ENCODE data around the gene SEMA5A. TPM values are rescaled to one million over a fixed set of nuclear protein-coding genes. Genes with fewer than 3 reads are reported as not detected.

Gene SEMA5A
- total RNA-seq, 2 donors from 2014 or later, result not detected

DNA sequence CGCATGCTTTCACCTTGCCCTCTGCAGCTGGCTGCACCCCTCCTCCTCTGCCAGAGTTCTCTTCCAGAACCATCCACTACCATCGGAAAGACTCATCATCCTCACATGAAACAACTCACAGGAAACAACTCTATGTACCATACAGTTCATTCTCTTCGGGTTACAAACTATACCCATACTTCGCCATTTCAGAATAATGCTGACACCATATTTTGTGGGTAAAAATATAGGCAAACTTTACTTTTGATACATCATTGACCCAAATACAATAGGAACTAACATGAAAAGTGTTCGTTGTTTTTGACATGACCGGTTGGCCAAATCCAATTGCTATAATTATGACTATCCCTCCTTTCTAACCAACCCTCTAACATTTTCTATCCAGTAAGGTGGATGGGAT lies 421.0 kb downstream of the SEMA5A start:
- H3K4me3 Mint-ChIP-seq, result no peak overlapping the region
- ATAC-seq (replicated peaks), result no peak
- no peaks in the 10 kb centered on the region for H3K36me3 Mint-ChIP-seq (ENCODE audit: low read depth)
- H3K9me3 Mint-ChIP-seq, result peaks cover 13% of the 10 kb centered on the region
- no peaks in the 10 kb centered on the region for H3K27me3 Mint-ChIP-seq
- H3K27ac Mint-ChIP-seq, result no peak overlapping the region
- H3K4me1 Mint-ChIP-seq, result no peaks in the 10 kb centered on the region

GRCh38 chr5:9124071-9124470 lies 421.8 kb downstream of the SEMA5A start:
- no peak overlapping the region for H3K27ac Mint-ChIP-seq
- no peak overlapping the region for H3K4me3 Mint-ChIP-seq
- no peaks in the 10 kb centered on the region for H3K36me3 Mint-ChIP-seq (ENCODE audit: low read depth)
- H3K27me3 Mint-ChIP-seq, result no peaks in the 10 kb centered on the region
- peaks cover 13% of the 10 kb centered on the region for H3K9me3 Mint-ChIP-seq
- ATAC-seq (replicated peaks), result no peak
- H3K4me1 Mint-ChIP-seq, result no peaks in the 10 kb centered on the region

GRCh38 chr5:9122528-9122927 lies 423.3 kb downstream of the SEMA5A start:
- H3K27ac Mint-ChIP-seq, result no peak overlapping the region
- H3K27me3 Mint-ChIP-seq, result no peaks in the 10 kb centered on the region
- H3K9me3 Mint-ChIP-seq, result peaks cover 10% of the 10 kb centered on the region
- no peak overlapping the region for H3K4me3 Mint-ChIP-seq
- no peak for ATAC-seq (replicated peaks)
- no peaks in the 10 kb centered on the region for H3K4me1 Mint-ChIP-seq
- no peaks in the 10 kb centered on the region for H3K36me3 Mint-ChIP-seq (ENCODE audit: low read depth)

DNA sequence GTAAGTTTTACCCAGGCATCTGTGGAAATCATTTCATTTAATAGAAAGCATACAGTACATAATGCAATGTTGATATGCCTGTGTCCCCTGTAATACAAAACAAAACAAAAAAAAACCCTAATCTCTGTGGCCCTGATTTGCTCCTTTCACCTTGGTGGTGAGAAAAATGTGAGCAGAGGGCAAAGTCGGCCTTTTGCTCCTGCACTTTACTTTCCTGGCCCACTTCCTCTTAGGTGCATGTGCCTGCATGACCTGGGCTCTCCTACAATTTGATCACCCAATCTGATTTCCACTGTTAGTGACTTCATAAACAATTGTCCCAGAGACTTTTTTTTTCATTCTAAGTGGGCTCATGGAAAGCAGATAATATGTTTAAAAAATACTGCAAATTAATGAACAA lies 424.3 kb downstream of the SEMA5A start:
- H3K4me1 Mint-ChIP-seq, result no peaks in the 10 kb centered on the region
- H3K9me3 Mint-ChIP-seq, result peaks cover 10% of the 10 kb centered on the region

GRCh38 chr5:9118852-9119251 lies 427.0 kb downstream of the SEMA5A start:
- Mint-ChIP-seq H3K27me3 (no peaks in the 10 kb centered on the region), H3K9me3 (peaks cover 11% of the 10 kb centered on the region), H3K27ac (no peak overlapping the region), H3K4me1 (no peaks in the 10 kb centered on the region), H3K4me3 (no peak overlapping the region), H3K36me3 (ENCODE audit: low read depth) (no peaks in the 10 kb centered on the region)
- no peak for ATAC-seq (replicated peaks)

More for the DNA sequence above, 424.3 kb downstream of the SEMA5A start:
- no peak overlapping the region for H3K4me3 Mint-ChIP-seq
- no peaks in the 10 kb centered on the region for H3K27me3 Mint-ChIP-seq
- H3K36me3 Mint-ChIP-seq (ENCODE audit: low read depth), result no peaks in the 10 kb centered on the region
- H3K27ac Mint-ChIP-seq, result no peak overlapping the region
- ATAC-seq (replicated peaks), result no peak

DNA sequence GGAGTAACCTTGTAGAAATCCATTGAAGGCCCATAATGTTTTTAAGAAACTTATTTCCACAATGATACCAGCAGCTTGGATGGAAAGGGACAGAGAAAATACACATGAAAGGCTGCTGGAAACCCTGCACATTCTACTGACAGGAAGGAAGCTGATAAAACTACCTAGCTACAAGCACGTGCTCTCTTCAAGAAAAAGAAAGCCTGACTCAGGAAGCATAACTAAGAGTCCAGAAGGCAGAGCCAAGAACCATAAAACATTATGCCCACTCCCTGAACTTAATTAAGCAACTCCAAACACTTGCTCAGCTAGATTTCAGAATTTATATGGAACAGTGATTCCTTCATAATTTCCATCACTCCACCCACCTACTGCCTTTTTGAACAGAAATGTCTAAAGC lies 430.8 kb downstream of the SEMA5A start:
- Mint-ChIP-seq H3K4me3 (no peak overlapping the region), H3K9me3 (peaks cover 9% of the 10 kb centered on the region), H3K27me3 (no peaks in the 10 kb centered on the region), H3K36me3 (ENCODE audit: low read depth) (no peaks in the 10 kb centered on the region), H3K4me1 (no peaks in the 10 kb centered on the region), H3K27ac (no peak overlapping the region)
- ATAC-seq (replicated peaks), result no peak

DNA sequence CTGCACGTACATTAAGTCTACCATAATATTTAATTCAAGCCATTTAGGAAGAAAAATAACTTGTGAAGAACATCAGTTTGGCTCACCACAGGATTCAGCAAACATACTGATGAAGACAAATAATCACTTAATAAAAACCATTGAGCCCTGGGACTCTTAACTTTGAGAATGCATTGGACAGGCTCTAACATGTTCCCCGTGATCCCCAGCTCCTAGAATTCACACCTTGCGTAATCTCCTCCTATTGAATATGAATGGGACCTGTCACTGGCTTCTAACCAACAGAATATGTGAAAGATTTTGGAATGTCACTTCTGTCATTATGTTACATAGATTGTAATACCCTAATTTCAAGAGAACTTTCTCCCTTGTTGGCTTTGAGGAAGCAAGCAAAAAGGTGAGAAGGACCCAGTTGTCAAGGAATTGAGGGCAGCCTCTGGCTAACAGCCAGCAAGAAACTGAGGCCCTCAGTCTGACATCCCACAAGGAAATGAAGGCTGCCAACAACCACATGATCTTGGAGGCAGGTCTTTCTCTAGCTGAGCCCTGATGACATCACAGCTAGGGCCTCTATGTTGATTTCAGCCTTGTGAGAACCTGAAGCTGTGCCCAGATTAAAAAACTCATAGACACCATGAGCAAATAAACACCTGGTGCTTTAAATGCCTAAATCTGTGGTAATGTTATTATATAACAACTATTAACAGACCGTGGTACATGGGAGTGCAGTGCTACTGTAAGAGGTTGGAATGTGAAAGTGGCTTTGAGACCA lies 433.2 kb downstream of the SEMA5A start:
- peaks cover 12% of the 10 kb centered on the region for H3K9me3 Mint-ChIP-seq
- no peaks in the 10 kb centered on the region for H3K4me1 Mint-ChIP-seq
- no peak overlapping the region for H3K27ac Mint-ChIP-seq
- H3K27me3 Mint-ChIP-seq, result no peaks in the 10 kb centered on the region
- no peak for ATAC-seq (replicated peaks)
- no peak overlapping the region for H3K4me3 Mint-ChIP-seq
- H3K36me3 Mint-ChIP-seq (ENCODE audit: low read depth), result no peaks in the 10 kb centered on the region

DNA sequence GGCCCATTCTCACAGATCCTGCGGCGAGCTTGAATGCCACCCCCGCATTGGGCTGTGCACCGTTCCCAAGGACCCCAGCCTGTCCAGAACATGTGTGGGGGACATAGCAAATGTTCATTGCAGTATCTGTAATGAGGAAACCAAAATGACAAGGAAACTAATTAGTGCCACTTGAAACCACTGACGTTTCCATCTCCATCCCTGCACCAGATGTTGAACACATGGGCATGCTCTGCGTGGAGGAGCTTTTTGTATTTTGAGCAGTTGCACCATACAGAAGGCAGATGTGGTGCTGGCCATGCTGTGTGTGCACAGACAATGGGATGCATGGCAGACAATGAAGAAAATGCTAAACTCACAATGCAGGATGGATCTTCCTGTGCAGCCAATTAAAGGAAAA lies 437.7 kb downstream of the SEMA5A start:
- no peaks in the 10 kb centered on the region for H3K4me1 Mint-ChIP-seq
- no peak for ATAC-seq (replicated peaks)
- H3K4me3 Mint-ChIP-seq, result no peak overlapping the region
- H3K36me3 Mint-ChIP-seq (ENCODE audit: low read depth), result no peaks in the 10 kb centered on the region
- H3K27ac Mint-ChIP-seq, result no peak overlapping the region
- H3K9me3 Mint-ChIP-seq, result peaks cover 10% of the 10 kb centered on the region
- no peaks in the 10 kb centered on the region for H3K27me3 Mint-ChIP-seq

DNA sequence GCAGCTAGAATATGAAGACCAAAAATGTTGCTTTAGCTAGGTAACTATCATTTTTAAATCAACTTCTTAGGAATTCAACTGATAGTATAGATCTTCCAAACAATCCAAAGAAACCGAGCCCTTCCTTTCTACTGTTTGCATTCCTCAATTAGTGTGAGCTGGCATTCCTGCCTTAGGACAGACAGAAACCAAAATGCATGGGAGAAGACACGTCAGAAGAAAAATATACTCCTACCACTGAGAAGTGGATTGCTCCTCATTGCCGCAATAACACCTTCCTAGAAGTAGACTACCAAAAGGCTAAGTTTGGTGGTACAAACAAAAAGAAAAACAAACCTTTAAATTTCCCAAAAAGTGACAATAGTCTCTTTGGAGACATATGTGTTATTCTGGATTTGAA lies 440.0 kb downstream of the SEMA5A start:
- Mint-ChIP-seq H3K4me1 (no peaks in the 10 kb centered on the region), H3K4me3 (no peak overlapping the region), H3K36me3 (ENCODE audit: low read depth) (no peaks in the 10 kb centered on the region), H3K9me3 (peaks cover 10% of the 10 kb centered on the region), H3K27me3 (no peaks in the 10 kb centered on the region), H3K27ac (no peak overlapping the region)
- no peak for ATAC-seq (replicated peaks)

DNA sequence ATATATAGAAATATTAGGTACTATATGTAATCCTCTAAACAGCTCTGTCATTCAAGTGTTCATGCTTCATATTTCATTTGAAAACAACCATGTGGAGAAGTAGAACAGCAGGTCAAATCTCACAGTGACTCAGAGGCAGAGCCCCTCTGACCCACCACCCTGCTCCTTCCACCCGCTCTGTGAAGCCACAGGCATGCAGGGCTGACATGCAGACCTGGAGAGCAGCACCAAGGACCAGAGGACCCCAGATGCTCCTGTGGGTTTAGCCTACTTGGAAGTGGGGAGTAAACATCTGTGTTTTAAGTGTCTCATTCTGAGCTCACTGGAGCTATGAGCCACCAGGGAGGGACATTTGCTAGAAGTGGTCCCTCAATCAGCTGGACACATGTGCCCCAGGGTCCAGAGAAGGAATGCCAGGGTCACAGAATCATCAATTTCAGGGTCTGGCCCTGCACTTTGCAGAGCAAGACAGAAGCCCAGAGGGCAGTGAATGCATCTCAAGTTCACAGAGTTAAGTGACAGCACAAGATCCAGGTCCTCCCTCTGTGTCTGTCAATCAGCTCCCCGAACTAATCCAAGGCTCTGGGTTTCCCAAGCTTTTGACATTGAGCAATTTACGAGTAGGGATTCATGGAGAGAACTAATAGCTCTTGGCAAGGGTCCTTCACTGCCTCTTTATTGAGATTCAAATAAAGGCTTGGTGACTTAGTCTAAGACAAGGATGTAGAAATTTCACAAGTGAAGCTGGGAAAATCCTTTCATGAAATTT lies 441.1 kb downstream of the SEMA5A start:
- Mint-ChIP-seq H3K9me3 (peaks cover 5% of the 10 kb centered on the region), H3K36me3 (ENCODE audit: low read depth) (no peaks in the 10 kb centered on the region), H3K4me1 (no peaks in the 10 kb centered on the region), H3K4me3 (no peak overlapping the region), H3K27ac (no peak overlapping the region), H3K27me3 (no peaks in the 10 kb centered on the region)
- no peak for ATAC-seq (replicated peaks)

DNA sequence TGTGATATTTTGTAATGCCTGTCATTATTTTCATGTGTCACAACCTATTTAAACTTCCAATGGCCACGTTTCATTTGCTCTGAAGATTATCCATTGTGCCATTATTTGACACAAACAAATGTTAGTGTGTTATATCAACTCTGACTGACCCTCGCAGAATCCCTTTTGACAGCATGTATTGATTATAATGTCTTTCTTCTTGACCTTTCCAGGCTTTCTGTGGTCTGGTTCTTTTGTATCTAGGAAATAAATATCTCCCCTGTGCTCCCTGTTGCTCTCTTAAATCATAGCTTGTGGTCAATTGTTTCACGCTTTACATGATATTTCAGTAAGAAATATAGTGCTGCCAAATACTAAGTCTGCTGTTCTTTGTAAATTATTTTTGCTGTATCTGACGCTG lies 442.6 kb downstream of the SEMA5A start:
- Mint-ChIP-seq H3K27ac (no peak overlapping the region), H3K4me1 (no peaks in the 10 kb centered on the region), H3K4me3 (no peak overlapping the region), H3K9me3 (peaks cover 7% of the 10 kb centered on the region), H3K27me3 (no peaks in the 10 kb centered on the region), H3K36me3 (ENCODE audit: low read depth) (no peaks in the 10 kb centered on the region)
- no peak for ATAC-seq (replicated peaks)

DNA sequence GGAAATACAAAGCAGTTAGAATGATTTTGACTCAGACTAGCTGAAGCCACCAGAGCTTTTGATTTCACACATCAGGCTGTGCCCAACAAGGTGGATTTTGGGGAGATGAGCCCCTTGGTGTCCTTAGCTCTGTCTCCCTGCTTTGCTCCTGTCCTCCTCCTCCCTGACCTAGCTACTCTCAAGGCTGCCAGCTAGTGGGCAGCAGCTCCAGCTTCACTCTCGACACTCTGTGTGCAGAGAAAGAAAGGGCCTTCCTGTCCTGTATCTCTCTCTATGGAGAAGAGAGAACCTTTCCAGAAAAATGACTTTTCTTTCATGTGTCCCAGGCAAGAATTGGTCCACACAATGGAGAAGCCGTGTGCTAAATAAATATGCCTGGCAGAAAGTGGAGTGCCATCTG lies 446.2 kb downstream of the SEMA5A start:
- Mint-ChIP-seq H3K36me3 (ENCODE audit: low read depth) (no peaks in the 10 kb centered on the region), H3K4me3 (no peak overlapping the region), H3K27ac (no peak overlapping the region), H3K9me3 (peaks cover 7% of the 10 kb centered on the region), H3K27me3 (no peaks in the 10 kb centered on the region), H3K4me1 (no peaks in the 10 kb centered on the region)
- no peak for ATAC-seq (replicated peaks)

GRCh38 chr5:9098990-9099389 lies 446.9 kb downstream of the SEMA5A start:
- Mint-ChIP-seq H3K4me3 (no peak overlapping the region), H3K36me3 (ENCODE audit: low read depth) (no peaks in the 10 kb centered on the region), H3K4me1 (no peaks in the 10 kb centered on the region), H3K27ac (no peak overlapping the region), H3K9me3 (peaks cover 7% of the 10 kb centered on the region), H3K27me3 (no peaks in the 10 kb centered on the region)
- ATAC-seq (replicated peaks), result no peak

- Mint-ChIP-seq H3K4me3 (no peak overlapping the region), H3K36me3 (ENCODE audit: low read depth) (no peaks in the 10 kb centered on the region), H3K4me1 (no peaks in the 10 kb centered on the region), H3K9me3 (peaks cover 3% of the 10 kb centered on the region), H3K27me3 (no peaks in the 10 kb centered on the region), H3K27ac (no peak overlapping the region)
- ATAC-seq (replicated peaks), result no peak
Observed at GRCh38 chr5:9094582-9094981, 451.3 kb downstream of the SEMA5A start.

DNA sequence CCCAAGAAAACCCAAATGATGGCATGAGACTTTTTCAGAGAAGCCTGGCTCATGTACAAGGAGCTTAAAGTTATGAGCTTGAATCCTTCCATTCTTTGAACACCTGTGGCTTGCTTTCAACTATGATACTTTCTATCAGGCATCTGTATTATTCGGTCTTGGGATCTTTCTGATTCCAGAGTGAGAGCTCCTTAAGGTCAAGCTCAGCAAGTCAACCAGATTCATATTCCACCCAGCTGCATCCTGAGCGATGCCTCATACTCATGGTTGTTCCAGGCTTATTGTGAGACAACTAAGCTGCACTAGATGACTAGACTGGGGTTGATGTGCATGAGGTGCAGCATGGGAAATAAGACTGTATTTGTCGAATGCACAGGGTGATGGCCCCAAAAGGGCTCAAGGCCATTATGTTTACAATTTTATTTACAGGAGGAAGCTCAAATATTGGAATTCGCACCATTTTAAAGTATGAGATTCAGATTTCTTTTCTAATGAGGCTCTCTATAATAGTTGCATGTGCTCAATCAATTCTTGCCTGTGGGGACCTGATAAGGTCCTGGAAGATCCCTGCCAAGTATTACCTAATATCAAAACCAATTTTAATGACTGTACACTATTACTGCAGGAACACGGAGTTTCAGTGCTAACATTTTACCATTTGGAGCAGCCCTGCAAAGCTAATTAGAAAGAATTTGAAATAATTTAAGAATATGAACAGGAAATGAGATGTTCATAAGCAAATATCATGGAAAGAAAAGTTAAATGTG lies 453.8 kb downstream of the SEMA5A start:
- Mint-ChIP-seq H3K9me3 (no peaks in the 10 kb centered on the region), H3K36me3 (ENCODE audit: low read depth) (no peaks in the 10 kb centered on the region), H3K4me3 (no peak overlapping the region), H3K4me1 (no peaks in the 10 kb centered on the region), H3K27ac (no peak overlapping the region), H3K27me3 (no peaks in the 10 kb centered on the region)
- no peak for ATAC-seq (replicated peaks)

Measured in activated T-helper 17 cell treated with anti-CD3 and anti-CD28 coated beads, Interleukin-2, amount 50 U/mL, for 72 hours (primary cell).